NCI-H524 treated with DMSO at 0.1 percent for 48 hours (cell line): ENCODE data around the gene ZBTB33.

ENCODE experiments used
- DNase-seq: peaks from one replicate; lab custom pipeline; 2025; lab: John Stamatoyannopoulos, UW

Gene ZBTB33

GRCh38 chrX:120250522-120251271, at the start of gene ZBTB33:
Gene ZBTB33, plus strand, starts transcription at chrX:120250812. Its CDS starts 2,604 bp downstream, at chrX:120253416.
- DNase-seq: peak; percentile 85

DNA sequence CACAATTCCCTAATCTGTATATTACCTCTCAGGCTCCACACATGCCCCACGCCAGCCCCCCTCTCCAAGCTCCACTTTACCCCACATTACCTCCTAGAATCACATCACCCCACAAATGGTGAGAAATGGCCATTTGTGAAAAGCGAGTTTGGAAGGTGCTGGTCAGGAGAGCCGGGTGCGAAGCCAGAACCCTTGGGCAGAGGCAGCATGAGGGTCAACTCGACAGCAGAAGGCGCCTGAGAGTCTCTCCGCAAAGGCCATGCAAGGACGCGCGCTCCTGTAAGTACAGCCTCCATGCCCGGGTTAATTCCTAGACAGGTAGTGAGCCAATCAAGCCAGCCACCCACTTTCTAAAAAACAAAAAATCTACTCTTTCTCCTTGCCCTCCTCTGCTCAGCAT, 49.8 kb upstream of the ZBTB33 start:
- DNase-seq: no peak

- DNase-seq: no peak
These were observed 44.5 kb upstream of the ZBTB33 start for GRCh38 chrX:120205816-120206753.

DNA sequence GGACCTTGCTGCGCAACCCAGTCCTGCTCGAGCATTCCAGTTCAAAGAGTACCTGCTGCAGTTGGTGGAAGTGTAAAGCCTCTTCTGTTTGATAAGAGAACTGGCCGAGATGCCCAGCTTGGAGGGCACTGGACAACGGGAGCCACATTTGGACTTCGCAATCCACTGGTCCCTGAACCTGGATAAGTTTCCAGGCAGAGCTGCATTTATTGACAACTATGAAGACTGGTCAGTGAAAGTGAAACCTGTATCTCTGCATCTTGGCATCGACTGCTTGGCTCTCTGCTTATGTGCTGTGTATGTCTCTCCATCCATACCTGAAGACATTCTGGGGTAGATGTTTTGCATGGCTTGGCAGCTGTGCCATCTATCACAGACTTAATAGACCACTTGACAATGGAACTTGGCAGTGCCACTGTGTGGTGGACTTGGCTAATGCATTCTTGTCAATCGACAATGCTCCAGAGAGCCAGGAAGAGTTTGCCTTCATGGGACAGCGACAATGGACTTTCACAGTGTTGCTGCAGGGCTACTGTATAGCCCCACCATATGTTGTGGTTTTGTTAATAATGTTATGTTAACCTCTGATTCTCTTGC, 43.5 kb upstream of the ZBTB33 start:
- DNase-seq: no peak

- DNase-seq: peak; percentile 3
These were observed 37.0 kb upstream of the ZBTB33 start for GRCh38 chrX:120213438-120214265.

- no peak for DNase-seq
These were observed 27.2 kb upstream of the ZBTB33 start for GRCh38 chrX:120223374-120223773.

DNA sequence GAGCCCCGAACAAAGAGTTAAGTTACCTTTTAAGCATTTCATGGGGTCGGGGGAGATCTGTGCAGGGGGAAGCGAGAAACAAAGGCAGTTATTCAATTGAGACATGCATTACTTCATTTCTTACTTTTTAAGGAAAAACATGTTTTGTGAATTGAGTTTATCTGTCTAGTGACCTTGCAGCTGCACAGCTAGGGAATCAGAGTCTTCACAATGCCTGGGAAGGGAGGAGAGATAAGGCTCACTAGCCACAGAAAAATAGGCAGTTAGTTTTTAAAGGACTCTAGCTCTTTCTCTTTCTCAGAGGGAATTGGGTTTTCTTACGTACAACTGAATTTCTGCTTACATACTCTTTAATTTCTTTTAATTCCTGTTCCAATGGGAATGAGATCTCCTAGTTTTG, 26.2 kb upstream of the ZBTB33 start:
- no peak for DNase-seq

DNA sequence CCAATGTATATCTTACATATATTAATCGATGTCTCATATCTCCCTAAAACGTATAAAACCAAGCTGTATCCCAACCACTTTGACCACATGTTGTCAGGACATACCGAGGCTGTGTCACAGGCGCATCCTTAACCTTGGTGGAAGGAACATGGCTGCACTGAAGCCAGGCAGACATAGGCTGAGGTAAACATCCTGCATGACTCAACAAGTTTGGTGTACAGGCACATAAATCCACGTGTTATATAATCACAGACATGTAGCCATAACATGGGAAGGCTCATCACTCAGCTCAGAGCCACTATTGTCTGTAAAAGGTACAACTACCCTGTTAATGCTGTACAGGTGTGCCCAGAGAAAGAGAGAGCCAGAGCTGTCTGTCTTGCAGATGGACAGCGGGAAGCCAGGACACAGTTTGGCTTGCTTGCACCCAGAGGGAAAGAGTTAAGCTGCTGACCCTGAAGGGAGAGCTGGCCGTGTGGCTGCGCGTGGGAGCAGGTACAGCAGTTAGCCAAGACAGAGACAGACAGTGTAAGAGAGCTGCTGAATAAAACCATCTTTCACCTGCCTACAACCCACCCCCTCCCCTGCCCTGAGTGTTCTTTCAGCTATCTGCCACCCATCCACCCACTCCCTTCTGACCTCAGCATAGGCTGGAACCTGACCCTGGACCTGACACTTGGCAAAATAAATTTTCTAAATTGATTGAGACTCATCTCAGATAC, 22.3 kb upstream of the ZBTB33 start:
- no peak for DNase-seq

DNA sequence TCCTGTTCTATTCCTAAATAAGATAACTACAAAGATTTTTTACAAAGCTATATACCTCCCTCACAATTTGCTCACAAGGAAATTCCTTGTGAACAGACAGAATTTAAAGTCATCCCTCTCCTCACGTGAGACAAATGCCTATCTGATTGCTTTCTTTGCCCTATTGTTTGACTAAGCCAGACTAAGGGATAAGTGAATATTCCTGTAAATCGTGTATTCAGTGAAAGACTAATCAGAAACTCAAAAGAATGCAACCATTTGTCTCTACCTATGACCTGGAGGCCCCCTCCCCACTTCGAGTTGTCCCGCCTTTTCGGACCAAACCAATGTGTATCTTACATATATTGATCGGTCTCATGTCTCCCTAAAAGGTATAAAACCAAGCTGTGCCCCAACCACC, 15.3 kb upstream of the ZBTB33 start:
- no peak for DNase-seq

GRCh38 chrX:120236687-120237479, 13.7 kb upstream of the ZBTB33 start:
- DNase-seq: no peak

DNA sequence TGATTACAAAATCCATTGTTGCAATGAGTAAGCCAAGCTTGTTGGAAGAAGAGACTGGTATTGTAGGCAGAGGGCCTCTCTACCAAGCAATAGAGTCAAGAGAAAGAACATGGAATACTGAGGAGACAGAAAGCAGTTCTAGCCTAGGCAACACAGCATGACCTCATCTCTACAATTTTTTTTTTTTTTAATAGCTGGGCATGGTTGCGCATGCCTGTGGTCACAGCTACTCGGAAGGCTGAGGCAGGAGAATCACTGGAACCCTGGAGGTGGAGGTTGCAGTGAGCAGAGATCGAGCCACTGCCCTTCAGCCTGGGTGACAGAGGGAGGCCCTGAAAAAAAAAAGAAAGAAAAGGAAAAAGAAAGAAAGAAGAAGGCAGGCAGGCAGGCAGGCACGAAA, 11.7 kb upstream of the ZBTB33 start:
- DNase-seq: no peak

GRCh38 chrX:120242813-120243212, 7.8 kb upstream of the ZBTB33 start:
- DNase-seq: no peak

- DNase-seq: no peak
These were observed 6.2 kb upstream of the ZBTB33 start for GRCh38 chrX:120244395-120244734.

GRCh38 chrX:120244735-120245498, 5.7 kb upstream of the ZBTB33 start:
- DNase-seq: peak; percentile 68

DNA sequence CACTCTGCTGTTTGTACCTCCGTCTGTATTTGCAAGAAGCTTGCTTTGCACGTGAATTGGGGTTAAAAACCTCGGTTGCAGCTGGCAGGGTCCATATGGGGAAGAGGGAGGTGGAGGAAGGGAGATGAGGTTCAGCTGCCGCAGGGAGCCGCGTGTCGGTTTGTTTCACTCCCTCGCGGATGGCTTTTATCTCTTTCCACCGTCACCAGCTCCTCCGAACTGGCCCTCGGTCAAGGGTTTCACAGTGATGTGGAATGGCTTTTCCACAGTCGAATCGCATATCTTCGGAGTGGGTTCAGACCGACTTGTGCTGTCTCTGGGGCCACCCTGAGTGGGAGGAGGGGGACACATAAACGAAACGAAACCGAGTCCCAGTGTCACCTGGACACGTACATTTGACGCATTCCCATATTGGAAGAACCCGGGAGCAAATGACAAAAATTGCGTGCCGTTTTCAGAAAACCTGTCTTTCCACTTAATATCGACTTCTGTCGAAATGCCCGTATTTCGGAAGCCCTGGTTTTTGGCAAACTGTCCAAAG, 929 bp downstream of the ZBTB33 start:
- peak; percentile 8 for DNase-seq

GRCh38 chrX:120253784-120254183, 3.2 kb downstream of the ZBTB33 start:
- DNase-seq: no peak

- DNase-seq: no peak
These were observed 9.8 kb downstream of the ZBTB33 start for GRCh38 chrX:120260369-120260768.

- DNase-seq: peak; percentile 10
These were observed 12.5 kb downstream of the ZBTB33 start for GRCh38 chrX:120262859-120263708.
